Measurements from ENCODE around the gene UHRF2. TPM values are rescaled to one million over a fixed set of nuclear protein-coding genes. Genes with fewer than 3 reads are reported as not detected.

The UHRF2 gene
- total RNA-seq, 2 experiments from 2014 or later = 57.0 to 60.1 TPM

- ChIA-PET CTCF (no interaction called here), POLR2A (interaction anchor here (0.8 kb wide), 1 partner anchor 26 kb away, joined by 3 read pairs; the partner anchor contains the start of gene UHRF2)
- Mint-ChIP-seq H3K27me3 (no peaks in the 10 kb centered on the region), H3K4me3 (no peak overlapping the region), H3K9me3 (no peaks in the 10 kb centered on the region), H3K27ac (no peak overlapping the region), H3K36me3 (ENCODE audit: low read depth) (peaks cover 55% of the 10 kb centered on the region), H3K4me1 (ENCODE audit: low read depth) (peaks cover 61% of the 10 kb centered on the region)
- TF ChIP-seq, protein P1, sequence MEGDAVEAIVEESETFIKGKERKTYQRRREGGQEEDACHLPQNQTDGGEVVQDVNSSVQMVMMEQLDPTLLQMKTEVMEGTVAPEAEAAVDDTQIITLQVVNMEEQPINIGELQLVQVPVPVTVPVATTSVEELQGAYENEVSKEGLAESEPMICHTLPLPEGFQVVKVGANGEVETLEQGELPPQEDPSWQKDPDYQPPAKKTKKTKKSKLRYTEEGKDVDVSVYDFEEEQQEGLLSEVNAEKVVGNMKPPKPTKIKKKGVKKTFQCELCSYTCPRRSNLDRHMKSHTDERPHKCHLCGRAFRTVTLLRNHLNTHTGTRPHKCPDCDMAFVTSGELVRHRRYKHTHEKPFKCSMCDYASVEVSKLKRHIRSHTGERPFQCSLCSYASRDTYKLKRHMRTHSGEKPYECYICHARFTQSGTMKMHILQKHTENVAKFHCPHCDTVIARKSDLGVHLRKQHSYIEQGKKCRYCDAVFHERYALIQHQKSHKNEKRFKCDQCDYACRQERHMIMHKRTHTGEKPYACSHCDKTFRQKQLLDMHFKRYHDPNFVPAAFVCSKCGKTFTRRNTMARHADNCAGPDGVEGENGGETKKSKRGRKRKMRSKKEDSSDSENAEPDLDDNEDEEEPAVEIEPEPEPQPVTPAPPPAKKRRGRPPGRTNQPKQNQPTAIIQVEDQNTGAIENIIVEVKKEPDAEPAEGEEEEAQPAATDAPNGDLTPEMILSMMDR (IDR thresholded peaks at IDR 0.05) = no peak
- ATAC-seq (no peak), DNase-seq (no peak)
- intact Hi-C loops (cut with micrococcal nuclease) = no loop called here
These were observed 26.2 kb downstream of the UHRF2 start for GRCh38 chr9:6439051-6439703.

DNA sequence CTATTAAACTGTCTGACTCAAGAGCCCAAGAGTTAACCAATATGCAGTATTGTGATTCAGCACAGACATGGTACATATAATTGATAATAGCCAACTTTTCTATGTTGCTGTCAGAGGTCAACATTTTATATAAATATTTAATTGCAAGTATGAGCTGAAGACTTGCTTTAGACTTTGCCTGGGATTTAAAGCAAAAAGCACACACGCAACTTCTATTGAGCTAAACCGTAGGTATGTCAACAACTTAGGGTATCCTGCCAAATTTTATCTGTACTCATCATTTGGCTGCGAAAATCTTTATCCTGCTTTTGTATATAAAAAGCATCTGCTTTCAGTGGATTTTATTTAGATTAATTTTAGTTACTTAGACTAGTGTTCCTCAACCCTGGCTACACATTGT lies 27.4 kb downstream of the UHRF2 start:
- DNase-seq (no peak), ATAC-seq (no peak)
- CTCF ChIA-PET = no interaction called here
- POLR2A ChIA-PET = no interaction called here
- Mint-ChIP-seq H3K4me3 (no peak overlapping the region), H3K9me3 (no peaks in the 10 kb centered on the region), H3K27ac (no peak overlapping the region), H3K27me3 (no peaks in the 10 kb centered on the region), H3K4me1 (ENCODE audit: low read depth) (peaks cover 60% of the 10 kb centered on the region), H3K36me3 (ENCODE audit: low read depth) (peaks cover 46% of the 10 kb centered on the region)
- intact Hi-C loops (cut with micrococcal nuclease) = no loop called here
- TF ChIP-seq, protein P1 (IDR thresholded peaks at IDR 0.05) = no peak

GRCh38 chr9:6441269-6441668 lies 28.3 kb downstream of the UHRF2 start:
- DNase-seq = no peak
- Mint-ChIP-seq H3K27ac (no peak overlapping the region), H3K4me1 (ENCODE audit: low read depth) (peaks cover 58% of the 10 kb centered on the region), H3K9me3 (no peaks in the 10 kb centered on the region), H3K4me3 (no peak overlapping the region), H3K27me3 (no peaks in the 10 kb centered on the region), H3K36me3 (ENCODE audit: low read depth) (peaks cover 48% of the 10 kb centered on the region)
- ChIA-PET CTCF (interaction anchor here (1.8 kb wide), 1 partner anchor 87 kb away, joined by 3 read pairs; no protein-coding TSS in a partner anchor), POLR2A (no interaction called here)
- TF ChIP-seq, protein P1 (IDR thresholded peaks at IDR 0.05) = no peak
- intact Hi-C loops (cut with micrococcal nuclease) = no loop called here
- ATAC-seq = no peak

DNA sequence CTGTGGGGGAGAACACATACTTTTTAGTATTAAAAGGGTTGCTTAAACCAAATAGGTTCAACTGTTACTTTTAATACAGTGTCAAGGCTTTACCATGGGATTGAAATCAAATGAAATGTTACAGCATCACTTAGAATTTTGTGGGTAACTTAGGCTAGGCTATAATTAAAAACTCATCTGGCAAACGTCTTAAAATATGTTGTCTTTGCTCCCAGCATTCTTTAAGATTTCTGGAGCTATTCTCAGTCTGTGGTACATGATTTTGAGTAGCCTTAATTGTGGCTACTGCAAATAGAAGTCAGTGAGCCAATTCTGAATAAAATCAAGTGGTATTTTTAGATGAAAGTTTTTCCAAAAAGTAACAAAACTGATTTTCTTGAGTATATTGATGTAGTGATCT lies 30.7 kb downstream of the UHRF2 start:
- DNase-seq (no peak), ATAC-seq (no peak)
- ChIA-PET POLR2A (no interaction called here), CTCF (no interaction called here)
- peaks cover 41% of the 10 kb centered on the region for H3K36me3 Mint-ChIP-seq (ENCODE audit: low read depth)
- peaks cover 61% of the 10 kb centered on the region for H3K4me1 Mint-ChIP-seq (ENCODE audit: low read depth)
- TF ChIP-seq, protein P1 (IDR thresholded peaks at IDR 0.05) = no peak
- no peak overlapping the region for H3K27ac Mint-ChIP-seq
- no peaks in the 10 kb centered on the region for H3K9me3 Mint-ChIP-seq
- no peaks in the 10 kb centered on the region for H3K27me3 Mint-ChIP-seq
- no peak overlapping the region for H3K4me3 Mint-ChIP-seq
- intact Hi-C loops (cut with micrococcal nuclease) = no loop called here

GRCh38 chr9:6444128-6444527 lies 31.1 kb downstream of the UHRF2 start:
- Mint-ChIP-seq H3K27me3 (no peaks in the 10 kb centered on the region), H3K4me1 (ENCODE audit: low read depth) (peaks cover 62% of the 10 kb centered on the region)

More at GRCh38 chr9:6444128-6444527, 31.1 kb downstream of the UHRF2 start:
- Mint-ChIP-seq H3K4me3 (no peak overlapping the region), H3K36me3 (ENCODE audit: low read depth) (peaks cover 41% of the 10 kb centered on the region), H3K9me3 (no peaks in the 10 kb centered on the region), H3K27ac (no peak overlapping the region)
- POLR2A ChIA-PET = no interaction called here
- intact Hi-C loops (cut with micrococcal nuclease) = no loop called here
- CTCF ChIA-PET = no interaction called here
- TF ChIP-seq, protein P1 (IDR thresholded peaks at IDR 0.05) = no peak
- DNase-seq (no peak), ATAC-seq (no peak)

Measured in activated CD8-positive, alpha-beta T cell treated with anti-CD3 and anti-CD28 coated beads for 36 hours (primary cell).